HEK293T (cell line): ENCODE measurements around the gene CCDC15.
"Not testable (repeated sequence)": the region's sequence is repeated elsewhere in the genome, so short reads cannot be mapped to it uniquely, and the experiment has no call there.

Source experiments
- ARNT ChIP-seq: fragments of 450-650 bp; IDR thresholded peaks from 2 replicates; pipeline ENCODE4 v1.6.1; 2017; ENCODE audit warnings: mild to moderate bottlenecking
- BHLHE40 ChIP-seq: fragments of 450-650 bp; IDR thresholded peaks from 2 replicates; pipeline ENCODE4 v1.6.1; 2016; ENCODE audit warnings: mild to moderate bottlenecking, moderate library complexity, borderline replicate concordance
- CTBP1 ChIP-seq: fragments of 450-650 bp; IDR thresholded peaks from 2 replicates; pipeline ENCODE4 v1.6.1; 2016; ENCODE audit warnings: borderline replicate concordance
- ELF4 ChIP-seq: fragments of 450-650 bp; IDR thresholded peaks from 2 replicates; pipeline ENCODE4 v1.6.1; 2017; ENCODE audit warnings: antibody characterized with exemption
- FOXA1 ChIP-seq: fragments of 450-650 bp; IDR thresholded peaks from 2 replicates; pipeline ENCODE4 v1.6.1; 2016; ENCODE audit warnings: mild to moderate bottlenecking
- FOXK2 ChIP-seq: fragments of 450-650 bp; IDR thresholded peaks from 2 replicates; pipeline ENCODE4 v1.6.1; 2016; ENCODE audit warnings: mild to moderate bottlenecking
- FOXM1 ChIP-seq: fragments of 450-650 bp; IDR thresholded peaks from 2 replicates; pipeline ENCODE4 v1.6.1; 2017; ENCODE audit warnings: mild to moderate bottlenecking, borderline replicate concordance
- LEF1 ChIP-seq: fragments of 450-650 bp; IDR thresholded peaks from 2 replicates; pipeline ENCODE4 v1.6.1; 2017; ENCODE audit warnings: mild to moderate bottlenecking, borderline replicate concordance
- NFRKB ChIP-seq: fragments of 450-650 bp; IDR thresholded peaks from 2 replicates; pipeline ENCODE4 v1.6.1; 2016; ENCODE audit warnings: mild to moderate bottlenecking, moderate library complexity
- SP1 ChIP-seq: fragments of 450-650 bp; IDR thresholded peaks from 2 replicates; pipeline ENCODE4 v1.6.1; 2017
- SUZ12 ChIP-seq: fragments of 450-650 bp; IDR thresholded peaks from 2 replicates; pipeline ENCODE4 v1.6.1; 2016; ENCODE audit warnings: mild to moderate bottlenecking
- TARDBP ChIP-seq: fragments of 450-650 bp; IDR thresholded peaks from 2 replicates; pipeline ENCODE4 v1.6.1; 2016
- ZNF384 ChIP-seq: fragments of 450-650 bp; IDR thresholded peaks from 2 replicates; pipeline ENCODE4 v1.6.1; 2016
- TF ChIP-seq, protein P1 (sequence below): fragments of 450-650 bp; IDR thresholded peaks from 2 replicates; pipeline ENCODE4 v1.6.1; 2016

DNA sequence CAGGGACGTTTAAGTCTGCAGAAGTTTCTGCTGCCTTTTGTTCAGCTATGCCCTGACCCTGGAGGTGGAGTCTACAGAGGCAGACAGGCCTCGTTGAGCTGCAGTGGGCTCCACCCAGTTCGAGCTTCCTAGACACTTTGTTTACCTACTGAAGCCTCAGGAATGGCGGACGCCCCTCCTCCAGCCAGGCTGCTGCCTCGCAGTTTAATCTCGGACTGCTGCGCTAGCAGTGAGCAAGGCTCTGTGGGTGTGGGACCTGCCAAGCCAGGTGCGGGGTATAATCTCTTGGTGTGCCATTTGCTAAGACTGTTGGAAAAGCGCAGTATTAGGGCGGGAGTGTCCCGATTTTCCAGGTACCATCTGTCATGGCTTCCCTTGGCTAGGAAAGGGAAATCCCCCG lies 14.2 kb downstream of the CCDC15 start:
- TF ChIP-seq SP1, TARDBP, ARNT, BHLHE40, FOXM1, SUZ12, CTBP1, FOXA1, NFRKB, FOXK2, LEF1, ZNF384, ELF4: not testable (repeated sequence)
- TF ChIP-seq, protein P1, sequence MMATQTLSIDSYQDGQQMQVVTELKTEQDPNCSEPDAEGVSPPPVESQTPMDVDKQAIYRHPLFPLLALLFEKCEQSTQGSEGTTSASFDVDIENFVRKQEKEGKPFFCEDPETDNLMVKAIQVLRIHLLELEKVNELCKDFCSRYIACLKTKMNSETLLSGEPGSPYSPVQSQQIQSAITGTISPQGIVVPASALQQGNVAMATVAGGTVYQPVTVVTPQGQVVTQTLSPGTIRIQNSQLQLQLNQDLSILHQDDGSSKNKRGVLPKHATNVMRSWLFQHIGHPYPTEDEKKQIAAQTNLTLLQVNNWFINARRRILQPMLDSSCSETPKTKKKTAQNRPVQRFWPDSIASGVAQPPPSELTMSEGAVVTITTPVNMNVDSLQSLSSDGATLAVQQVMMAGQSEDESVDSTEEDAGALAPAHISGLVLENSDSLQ: not testable (repeated sequence)
